ENCODE measurements around the gene RNF114. TPM values are rescaled to one million over a fixed set of nuclear protein-coding genes. Genes with fewer than 3 reads are reported as not detected.

The RNF114 gene
- total and polyA plus RNA-seq, 4 donors: 30.9 to 87.9 (median 40.9) TPM

DNA sequence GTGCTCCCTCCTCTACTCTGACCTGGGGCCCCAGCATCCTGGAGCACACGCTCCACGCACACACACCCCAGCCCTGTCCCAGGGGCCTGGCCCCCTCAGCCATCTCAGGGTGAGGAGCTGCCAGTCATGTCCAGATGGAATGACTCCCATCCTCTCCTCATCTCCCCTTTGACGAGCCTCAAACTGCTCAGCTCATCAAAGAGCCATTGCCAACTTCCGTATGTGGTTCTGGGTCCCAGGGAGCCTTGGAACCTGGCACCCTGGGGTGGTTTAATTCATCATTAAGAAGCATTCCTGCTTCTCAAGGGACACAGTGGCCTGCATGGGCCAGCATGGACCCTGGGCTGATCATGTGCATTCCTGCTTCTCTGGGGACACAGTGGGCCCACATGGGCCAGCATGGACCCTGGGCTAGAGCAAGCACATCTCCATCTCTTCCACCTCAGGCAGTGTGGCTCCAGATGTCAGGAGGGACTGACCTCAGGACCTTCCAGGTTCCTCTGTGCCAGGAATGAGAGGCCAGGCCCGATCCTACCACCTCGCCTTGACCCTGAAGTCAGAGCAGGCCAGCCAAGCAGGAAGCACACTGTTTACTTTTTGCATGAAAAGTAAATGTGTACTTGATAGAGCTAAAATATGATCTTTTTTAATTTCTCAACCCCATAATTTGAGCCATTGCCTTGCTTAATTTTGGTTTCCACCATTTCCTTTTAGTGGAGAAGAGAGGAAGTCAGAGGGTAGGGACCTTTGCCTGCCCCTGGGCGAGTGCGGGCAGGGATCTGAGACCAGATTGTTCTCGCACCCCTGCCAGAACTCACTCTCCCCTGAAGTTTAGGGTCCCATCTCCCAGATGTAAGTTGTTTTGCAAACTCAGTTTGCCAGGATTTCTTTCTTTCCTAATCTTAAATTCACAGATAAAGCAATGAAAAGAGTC lies 46.9 kb upstream of the RNF114 start:
- no peak overlapping the region for H3K27ac ChIP-seq (ENCODE audit: low read depth in 1 of 2, low read length in 2 of 2)
- H3K4me1 ChIP-seq (ENCODE audit: control insufficient read depth in 4 of 4, insufficient read depth in 4 of 4, low read length in 3 of 4): peaks cover 14 to 41% (median 30%) of the 10 kb centered on the region in 4 donors
- peaks cover 0 to 18% (median 4%) of the 10 kb centered on the region in 4 donors for H3K36me3 ChIP-seq (ENCODE audit: control insufficient read depth in 4 of 4, insufficient read depth in 3 of 4, low read depth in 1 of 4, low read length in 3 of 4)
- TF ChIP-seq TAF1 (conservative IDR thresholded peaks at IDR 0.05) (no peak), JUND (IDR thresholded peaks at IDR 0.05) (no peak), HNF4A (conservative IDR thresholded peaks at IDR 0.05) (no peak), NR2F2 (IDR thresholded peaks at IDR 0.05) (peak; percentile 80)
- H3K4me3 ChIP-seq (ENCODE audit: low read depth in 1 of 3, low read length in 3 of 3): no peak overlapping the region
- 70% methylated on average over 9 of the region's 9 CpGs for WGBS
- H3K9me3 ChIP-seq (ENCODE audit: control insufficient read depth in 4 of 4, low read length in 3 of 4): no peaks in the 10 kb centered on the region
- H3K9ac ChIP-seq (ENCODE audit: low read depth in 1 of 2, low read length in 2 of 2): no peak overlapping the region
- no peaks in the 10 kb centered on the region for H3K27me3 ChIP-seq (ENCODE audit: control insufficient read depth in 4 of 4, insufficient read depth in 4 of 4, low read length in 3 of 4)
- no peak for DNase-seq (ENCODE audit: low spot score)

GRCh38 chr20:49889935-49890333 lies 46.3 kb upstream of the RNF114 start:
- no peaks in the 10 kb centered on the region for H3K9me3 ChIP-seq (ENCODE audit: control insufficient read depth in 4 of 4, low read length in 3 of 4)
- WGBS: 75% methylated on average over 9 of the region's 9 CpGs
- no peak for DNase-seq (ENCODE audit: low spot score)
- TF ChIP-seq REST (IDR thresholded peaks at IDR 0.05) (no peak), HNF4G (IDR thresholded peaks at IDR 0.05) (no peak), RAD21 (IDR thresholded peaks at IDR 0.05) (peak in 1 of 2 donors; percentile 7), JUND (IDR thresholded peaks at IDR 0.05) (no peak), RXRA (IDR thresholded peaks at IDR 0.05) (no peak), SP1 (IDR thresholded peaks at IDR 0.05) (no peak), NR2F2 (IDR thresholded peaks at IDR 0.05) (no peak), EGR1 (IDR thresholded peaks at IDR 0.05; ENCODE audit: low read depth in 2 of 2) (no peak), TAF1 (conservative IDR thresholded peaks at IDR 0.05) (no peak), ATF3 (IDR thresholded peaks at IDR 0.05) (no peak), HNF4A (conservative IDR thresholded peaks at IDR 0.05) (no peak)
- TF ChIP-seq, protein P1, sequence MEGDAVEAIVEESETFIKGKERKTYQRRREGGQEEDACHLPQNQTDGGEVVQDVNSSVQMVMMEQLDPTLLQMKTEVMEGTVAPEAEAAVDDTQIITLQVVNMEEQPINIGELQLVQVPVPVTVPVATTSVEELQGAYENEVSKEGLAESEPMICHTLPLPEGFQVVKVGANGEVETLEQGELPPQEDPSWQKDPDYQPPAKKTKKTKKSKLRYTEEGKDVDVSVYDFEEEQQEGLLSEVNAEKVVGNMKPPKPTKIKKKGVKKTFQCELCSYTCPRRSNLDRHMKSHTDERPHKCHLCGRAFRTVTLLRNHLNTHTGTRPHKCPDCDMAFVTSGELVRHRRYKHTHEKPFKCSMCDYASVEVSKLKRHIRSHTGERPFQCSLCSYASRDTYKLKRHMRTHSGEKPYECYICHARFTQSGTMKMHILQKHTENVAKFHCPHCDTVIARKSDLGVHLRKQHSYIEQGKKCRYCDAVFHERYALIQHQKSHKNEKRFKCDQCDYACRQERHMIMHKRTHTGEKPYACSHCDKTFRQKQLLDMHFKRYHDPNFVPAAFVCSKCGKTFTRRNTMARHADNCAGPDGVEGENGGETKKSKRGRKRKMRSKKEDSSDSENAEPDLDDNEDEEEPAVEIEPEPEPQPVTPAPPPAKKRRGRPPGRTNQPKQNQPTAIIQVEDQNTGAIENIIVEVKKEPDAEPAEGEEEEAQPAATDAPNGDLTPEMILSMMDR (IDR thresholded peaks at IDR 0.05; ENCODE audit: low read depth, low read length, missing input control): peak; percentile 7
- H3K27me3 ChIP-seq (ENCODE audit: control insufficient read depth in 4 of 4, insufficient read depth in 4 of 4, low read length in 3 of 4): no peaks in the 10 kb centered on the region
- no peak overlapping the region for H3K9ac ChIP-seq (ENCODE audit: low read depth in 1 of 2, low read length in 2 of 2)
- H3K4me3 ChIP-seq (ENCODE audit: low read depth in 1 of 3, low read length in 3 of 3): no peak overlapping the region
- H3K4me1 ChIP-seq (ENCODE audit: control insufficient read depth in 4 of 4, insufficient read depth in 4 of 4, low read length in 3 of 4): peaks cover 14 to 46% (median 33%) of the 10 kb centered on the region in 4 donors
- no peak overlapping the region for H3K27ac ChIP-seq (ENCODE audit: low read depth in 1 of 2, low read length in 2 of 2)
- peaks cover 0 to 12% (median 2%) of the 10 kb centered on the region in 4 donors for H3K36me3 ChIP-seq (ENCODE audit: control insufficient read depth in 4 of 4, insufficient read depth in 3 of 4, low read depth in 1 of 4, low read length in 3 of 4)
